ENCODE data around the gene KDM4B.

Gene KDM4B

GRCh38 chr19:5128251-5128935 lies 159.5 kb downstream of the KDM4B start:
- Histone ChIP-seq H3K27ac (peak overlapping the region; percentile 2 to 95), H3K4me3 (peak overlapping the region; percentile 51)

GRCh38 chr19:5128936-5129389 lies 160.1 kb downstream of the KDM4B start:
- TF ChIP-seq CTCF (IDR thresholded peaks at IDR 0.05): no peak
- DNase-seq (ENCODE audit: low spot score): peak; percentile 84
- Histone ChIP-seq H3K4me3 (peak overlapping the region; percentile 51), H3K27ac (peak overlapping the region; percentile 2 to 95)

More at GRCh38 chr19:5128251-5128935, 159.5 kb downstream of the KDM4B start:
- DNase-seq (ENCODE audit: low spot score): peak; percentile 90
- TF ChIP-seq CTCF (IDR thresholded peaks at IDR 0.05): no peak

GRCh38 chr19:5129691-5130090 lies 160.8 kb downstream of the KDM4B start:
- no peak overlapping the region for H3K4me3 ChIP-seq
- H3K27ac ChIP-seq: peak overlapping the region in 1 of 2 donors; percentile 95
- no peak for TF ChIP-seq CTCF (IDR thresholded peaks at IDR 0.05)
- DNase-seq (ENCODE audit: low spot score): no peak

- H3K4me3 ChIP-seq: no peak overlapping the region
- no peak for TF ChIP-seq CTCF (IDR thresholded peaks at IDR 0.05)
- peak overlapping the region in 1 of 2 donors; percentile 95 for H3K27ac ChIP-seq
- no peak for DNase-seq (ENCODE audit: low spot score)
Measured at GRCh38 chr19:5130371-5131030, 161.6 kb downstream of the KDM4B start.

- Histone ChIP-seq H3K4me3 (no peak overlapping the region), H3K27ac (peak overlapping the region in 1 of 2 donors; percentile 6)
- no peak for TF ChIP-seq CTCF (IDR thresholded peaks at IDR 0.05)
- DNase-seq (ENCODE audit: low spot score): no peak
Measured at GRCh38 chr19:5131031-5131505, 162.2 kb downstream of the KDM4B start.

- DNase-seq (ENCODE audit: low spot score): no peak
- H3K27ac ChIP-seq: no peak overlapping the region
- TF ChIP-seq CTCF (IDR thresholded peaks at IDR 0.05): no peak
- no peak overlapping the region for H3K4me3 ChIP-seq
Measured at GRCh38 chr19:5131506-5132205, 162.7 kb downstream of the KDM4B start.
